AG04450 (cell line): Measurements from ENCODE around the gene MIPOL1. TPM values are rescaled to one million over a fixed set of nuclear protein-coding genes. Genes with fewer than 3 reads are reported as not detected.

Source experiments
- CTCF ChIA-PET: fragments of 300-600, 350-600 bp; formaldehyde crosslinking; extraction: SDS; loops from one replicate; lab custom pipeline; 2022; ENCODE audit warnings: antibody characterized with exemption, inconsistent platforms; lab: Charles Lee
- POLR2A ChIA-PET: fragments of 350-600 bp; formaldehyde crosslinking; extraction: SDS; loops from one replicate; lab custom pipeline; 2021; ENCODE audit warnings: antibody characterized with exemption, inconsistent platforms; lab: Yijun Ruan, JAX
- DNase-seq: peaks from one replicate; pipeline ENCODE4 v3.0.0-alpha.2; 2011; ENCODE audit warnings: low read depth, low spot score
- H3K27ac ChIP-seq: one replicate; pipeline ENCODE4 v1.5.1; 2012; ENCODE audit warnings: low read depth, low read length, control low read depth
- H3K27me3 ChIP-seq: one replicate; pipeline ENCODE4 v1.6.0; 2012; ENCODE audit warnings: low read length; ENCODE audit not compliant: control insufficient read depth, insufficient read depth
- H3K4me3 ChIP-seq: 2 replicates; pipeline ENCODE4 v1.5.1; 2011; ENCODE audit warnings: mild to moderate bottlenecking, low read depth, low read length, control low read depth
- H3K9me3 ChIP-seq: 2 replicates; pipeline ENCODE4 v1.5.1; 2012; ENCODE audit warnings: low read length; ENCODE audit not compliant: control insufficient read depth, insufficient read depth
- CTCF ChIP-seq: IDR thresholded peaks from 2 replicates; pipeline ENCODE4 v1.5.1; 2011; ENCODE audit warnings: low read depth, low read length, control low read depth, inconsistent platforms
- polyA plus RNA-seq: library from polyadenylated mRNA; depleted of rRNA; stranded (reverse); fragments of >200 nt; gene quantifications from 2 replicates; pipeline ENCODE4 v1.2.3, GENCODE V29; 2011

Gene MIPOL1
- polyA plus RNA-seq, 1 experiment, result 7.0 TPM

DNA sequence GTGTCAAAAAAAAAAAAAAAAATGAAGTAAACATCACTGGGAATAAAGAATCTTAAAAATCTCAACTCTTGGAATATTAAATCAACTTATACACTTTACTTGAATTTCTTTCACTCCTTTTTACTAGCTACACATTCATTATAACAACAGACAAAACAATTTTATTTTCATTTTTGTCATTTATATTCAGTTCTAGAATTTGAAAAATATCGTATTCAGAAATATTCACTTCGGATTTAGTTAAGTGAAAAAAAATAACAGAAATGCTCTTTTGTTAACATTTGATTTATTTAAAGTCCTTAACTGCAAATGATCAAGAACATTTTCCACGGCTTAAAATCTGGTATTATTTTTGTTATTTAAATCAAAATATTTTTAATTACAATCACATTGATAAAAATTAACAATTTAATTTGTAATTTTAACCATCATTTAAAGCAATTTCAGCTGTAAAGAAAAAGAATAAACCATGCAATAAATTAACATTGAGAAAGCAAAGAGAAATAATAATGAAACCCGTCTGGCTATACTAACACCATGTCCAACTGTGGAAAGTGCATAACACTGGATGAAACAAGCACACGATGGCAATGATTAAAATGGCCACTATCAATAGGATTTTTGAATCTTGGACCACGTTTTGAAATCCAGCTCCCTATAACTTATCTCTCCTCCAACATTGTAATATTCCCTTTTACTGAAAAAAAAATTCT lies 392.1 kb downstream of the MIPOL1 start:
- Histone ChIP-seq H3K27me3 (peaks cover 81% of the 10 kb centered on the region), H3K27ac (no peak overlapping the region), H3K4me3 (no peak overlapping the region), H3K9me3 (peaks cover 25% of the 10 kb centered on the region; the same call in 1 of the 2 replicates)
- ChIA-PET CTCF (interaction anchor here (1.0 to 2.0 kb wide), 4 partner anchors 8 to 358 kb away, joined by 4 to 7 read pairs (median 6); no protein-coding TSS in a partner anchor), POLR2A (no interaction called here)
- no peak for TF ChIP-seq CTCF
- DNase-seq, result no peak

DNA sequence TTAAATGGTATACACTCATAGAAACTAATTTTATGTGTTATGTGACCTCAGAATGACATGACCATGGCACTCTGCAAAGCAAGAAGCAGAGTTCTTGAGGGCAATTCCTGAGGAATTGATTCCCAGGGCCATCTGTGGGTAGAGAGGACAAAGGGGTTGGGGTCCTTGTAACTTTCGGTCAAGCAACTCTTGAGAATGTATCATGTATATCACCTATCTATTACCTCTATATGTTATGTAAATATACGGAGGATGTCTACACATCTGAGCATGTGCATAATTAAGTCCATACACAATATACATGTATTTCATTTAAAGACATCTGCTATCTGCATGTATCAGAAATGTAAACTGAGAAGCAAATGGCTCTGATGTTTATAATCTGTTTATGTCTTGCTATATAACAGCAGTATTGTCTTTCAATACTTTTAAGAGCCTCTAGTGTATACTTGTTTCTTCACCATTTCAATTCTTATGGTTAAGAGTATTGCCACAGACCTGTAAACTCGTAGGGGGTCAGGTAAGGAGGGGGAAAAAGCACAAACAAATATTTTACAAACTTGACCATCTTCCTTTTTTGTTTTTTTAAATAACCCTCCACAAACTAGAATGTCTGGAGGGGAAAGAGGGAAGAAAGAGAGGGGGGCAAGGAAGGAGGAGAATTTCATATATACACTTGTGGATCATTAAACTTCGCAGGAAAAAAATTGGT lies 392.8 kb downstream of the MIPOL1 start:
- DNase-seq, result no peak
- peaks cover 76% of the 10 kb centered on the region for H3K27me3 ChIP-seq
- H3K27ac ChIP-seq, result no peak overlapping the region
- no peak overlapping the region for H3K4me3 ChIP-seq
- ChIA-PET POLR2A (no interaction called here), CTCF (interaction anchor here (0.6 to 1.8 kb wide), 4 partner anchors 8 to 360 kb away, joined by 3 to 7 read pairs (median 4); no protein-coding TSS in a partner anchor)
- no peak for TF ChIP-seq CTCF
- peaks cover 22% of the 10 kb centered on the region; the same call in 1 of the 2 replicates for H3K9me3 ChIP-seq

GRCh38 chr14:37591311-37591940 lies 393.7 kb downstream of the MIPOL1 start:
- POLR2A ChIA-PET, result no interaction called here
- TF ChIP-seq CTCF, result no peak
- Histone ChIP-seq H3K27ac (no peak overlapping the region), H3K9me3 (peaks cover 22% of the 10 kb centered on the region; the same call in 1 of the 2 replicates), H3K4me3 (no peak overlapping the region), H3K27me3 (peaks cover 76% of the 10 kb centered on the region)
- no peak for DNase-seq
- CTCF ChIA-PET, result interaction anchor here (0.6 to 1.1 kb wide), 3 partner anchors 117 to 360 kb away, joined by 3 to 4 read pairs (median 3); no protein-coding TSS in a partner anchor

DNA sequence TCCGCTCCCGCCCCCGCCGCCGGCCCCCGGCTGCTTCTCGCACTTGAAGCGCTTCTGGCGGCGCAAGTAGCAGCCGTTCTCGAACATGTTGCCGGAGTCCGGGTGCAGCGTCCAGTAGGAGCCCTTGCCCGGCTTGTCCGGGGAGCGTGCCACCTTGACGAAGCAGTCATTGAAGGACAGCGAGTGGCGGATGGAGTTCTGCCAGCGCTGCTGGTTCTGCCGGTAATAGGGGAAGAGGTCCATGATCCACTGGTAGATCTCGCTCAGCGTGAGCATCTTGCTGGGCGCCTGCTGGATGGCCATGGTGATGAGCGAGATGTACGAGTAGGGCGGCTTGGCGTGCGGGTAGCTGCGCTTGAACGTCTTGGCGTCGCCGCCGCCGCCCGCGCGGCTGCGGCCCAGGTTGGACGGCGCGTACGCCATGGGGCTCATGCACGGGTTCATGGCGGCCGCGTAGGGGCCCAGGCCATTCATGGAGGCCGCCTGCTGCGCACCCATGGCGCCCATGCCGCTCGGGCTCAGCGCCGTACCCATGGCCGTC lies 394.3 kb downstream of the MIPOL1 start:
- Histone ChIP-seq H3K27ac (no peak overlapping the region), H3K4me3 (no peak overlapping the region), H3K9me3 (peaks cover 22% of the 10 kb centered on the region; the same call in 1 of the 2 replicates), H3K27me3 (peaks cover 77% of the 10 kb centered on the region)
- no peak for TF ChIP-seq CTCF
- ChIA-PET CTCF (interaction anchor here (0.5 to 1.1 kb wide), 2 partner anchors 117 to 393 kb away, joined by 3 to 6 read pairs; no protein-coding TSS in a partner anchor), POLR2A (no interaction called here)
- no peak for DNase-seq
